ENCODE data around the gene TRIM49.
"Not testable (repeated sequence)": the region's sequence is repeated elsewhere in the genome, so short reads cannot be mapped to it uniquely, and the experiment has no call there.

TRIM49 gene

GRCh38 chr11:89808475-89808874 is at the start of gene TRIM49:
TRIM49 (minus strand) TSS chr11:89808575; CDS start chr11:89804469, 4,106 bp downstream.
- not testable (repeated sequence) for H3K27ac Mint-ChIP-seq, ATAC-seq, H3K36me3 Mint-ChIP-seq, H3K4me3 Mint-ChIP-seq, H3K9me3 Mint-ChIP-seq, H3K4me1 Mint-ChIP-seq, H3K27me3 Mint-ChIP-seq

DNA sequence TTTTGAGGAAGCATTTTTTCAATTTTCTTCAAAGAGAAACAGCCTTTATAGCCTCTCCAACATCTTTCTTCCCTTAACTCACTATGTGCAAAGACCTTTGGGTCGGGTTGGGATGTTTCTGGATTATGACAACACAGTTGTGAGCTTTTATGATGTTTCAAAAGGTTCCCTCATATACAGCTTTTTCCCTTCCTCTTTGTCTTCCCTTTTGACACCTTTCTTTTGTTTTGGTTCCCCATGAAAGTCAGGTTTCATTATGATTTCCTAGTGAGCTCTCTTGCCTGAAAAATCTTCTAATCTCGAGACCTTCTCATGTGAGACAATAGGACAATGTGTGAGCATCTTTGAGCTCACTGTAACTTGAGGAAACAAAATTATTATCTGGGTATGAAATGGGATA is 18.3 kb upstream of the TRIM49 start:
- H3K4me3 Mint-ChIP-seq, result not testable (repeated sequence)

DNA sequence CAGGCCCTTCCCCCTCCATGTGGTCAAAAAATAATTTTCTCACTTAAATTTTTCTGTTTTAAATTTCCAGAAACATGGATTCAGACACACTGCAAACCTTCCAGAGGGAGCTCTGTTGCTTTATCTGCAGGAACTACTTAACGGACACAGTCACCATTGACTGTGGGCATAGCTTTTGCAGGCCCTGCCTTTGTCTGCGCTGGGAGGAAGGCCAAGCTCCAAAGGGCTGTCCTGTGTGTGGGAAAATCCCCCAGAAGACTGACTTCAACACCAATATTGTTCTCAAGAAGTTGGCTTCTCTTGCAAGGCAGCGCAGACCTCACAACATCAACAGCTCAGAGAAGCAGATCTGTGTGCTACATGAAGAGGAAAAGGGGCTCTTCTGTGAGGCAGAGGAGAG is 11.6 kb upstream of the TRIM49 start:
- H3K27ac Mint-ChIP-seq, H3K9me3 Mint-ChIP-seq, H3K27me3 Mint-ChIP-seq, H3K4me3 Mint-ChIP-seq, ATAC-seq, H3K36me3 Mint-ChIP-seq, H3K4me1 Mint-ChIP-seq: not testable (repeated sequence)

More for the DNA sequence above, 18.3 kb upstream of the TRIM49 start:
- H3K36me3 Mint-ChIP-seq, H3K27ac Mint-ChIP-seq, H3K27me3 Mint-ChIP-seq, H3K9me3 Mint-ChIP-seq, H3K4me1 Mint-ChIP-seq, ATAC-seq: not testable (repeated sequence)

GRCh38 chr11:89813535-89813934 is 5.2 kb upstream of the TRIM49 start:
- not testable (repeated sequence) for H3K4me1 Mint-ChIP-seq, H3K27ac Mint-ChIP-seq, H3K4me3 Mint-ChIP-seq, H3K27me3 Mint-ChIP-seq, ATAC-seq, H3K36me3 Mint-ChIP-seq, H3K9me3 Mint-ChIP-seq

- not testable (repeated sequence) for H3K36me3 Mint-ChIP-seq, H3K4me3 Mint-ChIP-seq, H3K9me3 Mint-ChIP-seq, H3K27ac Mint-ChIP-seq, H3K27me3 Mint-ChIP-seq, H3K4me1 Mint-ChIP-seq, ATAC-seq
These were observed 20.8 kb downstream of the TRIM49 start for GRCh38 chr11:89787506-89788063.

GRCh38 chr11:89785726-89786125 is 22.6 kb downstream of the TRIM49 start:
- H3K27ac Mint-ChIP-seq, H3K4me3 Mint-ChIP-seq, H3K27me3 Mint-ChIP-seq, H3K4me1 Mint-ChIP-seq, ATAC-seq, H3K9me3 Mint-ChIP-seq, H3K36me3 Mint-ChIP-seq: not testable (repeated sequence)

DNA sequence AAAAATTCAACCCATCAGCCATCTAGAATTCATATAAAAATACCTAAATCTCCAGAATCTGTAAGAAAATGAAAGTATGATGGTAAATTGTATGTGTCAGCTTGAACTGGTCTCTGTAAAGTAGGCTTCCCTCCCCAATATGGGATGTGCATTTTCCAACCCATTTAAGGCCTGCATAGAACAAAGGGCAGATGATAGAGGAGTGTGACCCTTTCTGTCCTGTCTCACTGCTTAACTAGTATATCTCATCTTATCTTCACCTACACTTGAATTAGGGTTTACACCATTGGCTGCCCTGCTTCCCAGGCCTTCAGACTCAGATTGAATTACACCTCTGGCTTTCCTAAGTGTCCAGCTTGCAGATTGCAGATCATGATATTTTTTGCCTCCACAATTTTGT is 57.6 kb downstream of the TRIM49 start:
- H3K36me3 Mint-ChIP-seq, H3K27me3 Mint-ChIP-seq, ATAC-seq, H3K27ac Mint-ChIP-seq, H3K9me3 Mint-ChIP-seq, H3K4me3 Mint-ChIP-seq, H3K4me1 Mint-ChIP-seq: not testable (repeated sequence)

All from stimulated activated memory B cell treated with anti-CD40 and anti-IgM and Interleukin-4, amounts not matched to agents 10 μg/mL and 1 μg/mL and 100 μg/mL, for 72 hours (primary cell).